CD4-positive, alpha-beta T cell (primary cell): ENCODE results near the gene MYBL2. TPM values are rescaled to one million over a fixed set of nuclear protein-coding genes. Genes with fewer than 3 reads are reported as not detected.
A peak's percentile ranks its signal among the peaks of the same experiment; 100 is the strongest.

Experiments
- ATAC-seq: fragments of 200-7000 bp; cut with Tn5 transposase; one replicate; pipeline ENCODE4 v1.10.0; 2022; ENCODE audit warnings: mild to moderate bottlenecking; ENCODE audit not compliant: poor library complexity
- CTCF ChIA-PET: fragments of 350-600 bp; sonication (Branson Sonifier 250); formaldehyde crosslinking; loops from one replicate; lab custom pipeline; 2021; ENCODE audit warnings: antibody characterized with exemption, inconsistent platforms; lab: Charles Lee
- POLR2A ChIA-PET: fragments of 350-600 bp; sonication (Branson Sonifier 250); formaldehyde crosslinking; loops from one replicate; lab custom pipeline; 2021; ENCODE audit warnings: antibody characterized with exemption, inconsistent platforms; lab: Charles Lee
- DNase-seq, 14 experiments: peaks; one replicate each; pipeline ENCODE4 v3.0.0-alpha.2; 2013 to 2020; ENCODE audit warnings: mixed read lengths in 2 of 14
- H3K27ac ChIP-seq, 2 donors: one replicate each; pipeline versions ENCODE4 v1.5.1 to v1.7.0; 2013; ENCODE audit warnings: low read length in 2 of 2, low read depth in 1 of 2, mild to moderate bottlenecking in 1 of 2
- H3K27me3 ChIP-seq, 2 experiments: 1 replicate in 1 of 2; 2 replicates in 1 of 2; pipeline versions ENCODE4 v1.6.1 to v1.7.0; 2013; ENCODE audit warnings: low read length in 2 of 2, control low read depth in 1 of 2, mild to moderate bottlenecking in 1 of 2, moderate library complexity in 1 of 2; ENCODE audit not compliant: insufficient read depth in 2 of 2, control insufficient read depth in 1 of 2
- H3K36me3 ChIP-seq: one replicate; pipeline ENCODE4 v1.6.1; 2013; ENCODE audit warnings: low read length, control low read depth; ENCODE audit not compliant: insufficient read depth
- H3K4me1 ChIP-seq: one replicate; pipeline ENCODE4 v1.6.1; 2013; ENCODE audit warnings: low read length, control low read depth; ENCODE audit not compliant: insufficient read depth
- H3K4me3 ChIP-seq: one replicate; pipeline ENCODE4 v1.5.1; 2013; ENCODE audit warnings: mild to moderate bottlenecking, low read length, moderate library complexity
- H3K9me3 ChIP-seq, 2 experiments: 1 replicate in 1 of 2; 2 replicates in 1 of 2; pipeline versions ENCODE4 v1.6.1 to v1.7.0; 2013; ENCODE audit warnings: low read length in 2 of 2, mild to moderate bottlenecking in 2 of 2, control low read depth in 1 of 2, moderate library complexity in 1 of 2; ENCODE audit not compliant: control insufficient read depth in 1 of 2, insufficient read depth in 1 of 2
- H3K27ac Mint-ChIP-seq: one replicate; pipeline ENCODE4 v1.8.0; 2020; ENCODE audit warnings: mixed read lengths
- H3K27me3 Mint-ChIP-seq: one replicate; pipeline ENCODE4 v1.8.0; 2021; ENCODE audit warnings: mixed read lengths
- H3K36me3 Mint-ChIP-seq: one replicate; pipeline ENCODE4 v1.8.0; 2021; ENCODE audit warnings: low read depth, mixed read lengths
- H3K4me1 Mint-ChIP-seq: one replicate; pipeline ENCODE4 v1.8.0; 2021; ENCODE audit warnings: low read depth, mixed read lengths
- H3K4me3 Mint-ChIP-seq: one replicate; pipeline ENCODE4 v1.8.0; 2020; ENCODE audit warnings: mild to moderate bottlenecking, mixed read lengths
- H3K9me3 Mint-ChIP-seq: one replicate; pipeline ENCODE4 v1.8.0; 2020; ENCODE audit warnings: mixed read lengths
- CTCF ChIP-seq: fragments of 200-600 bp; IDR thresholded peaks from one replicate; pipeline ENCODE4 v1.8.0; 2022; ENCODE audit warnings: antibody characterized with exemption, mild to moderate bottlenecking
- intact Hi-C, 2 experiments: fragments of 100-400 bp; cut with DNase I in 1 of 2; cut with micrococcal nuclease in 1 of 2; formaldehyde crosslinking; loops; one replicate each; pipeline versions ENCODE4 v1.15.1 to v1.9.0; 2023 to 2025; cut with DNase I, micrococcal nuclease
- total RNA-seq, 174 experiments: library from RNA in 2 of 174; stranded (reverse) in 2 of 174; gene quantifications; one replicate each; pipeline ENCODE4 v1.2.3 and lab custom pipeline; 2021 to 2026

MYBL2 gene
- total RNA-seq, 2 experiments from 2014 or later, result 0.56 to 0.69 TPM

GRCh38 chr20:43695571-43695970 is 28.7 kb downstream of the MYBL2 start:
- ChIA-PET POLR2A (no interaction called here), CTCF (no interaction called here)
- no peaks in the 10 kb centered on the region for H3K9me3 Mint-ChIP-seq
- peaks cover 6% of the 10 kb centered on the region for H3K4me1 Mint-ChIP-seq
- H3K27me3 Mint-ChIP-seq, result no peaks in the 10 kb centered on the region
- ATAC-seq (no peak), DNase-seq (no peak)
- TF ChIP-seq CTCF, result no peak
- Histone ChIP-seq H3K36me3 (no peaks in the 10 kb centered on the region), H3K27ac (no peak overlapping the region), H3K4me1 (peaks cover 7% of the 10 kb centered on the region), H3K4me3 (no peak overlapping the region), H3K27me3 (no peaks in the 10 kb centered on the region), H3K9me3 (no peaks in the 10 kb centered on the region)
- intact Hi-C loops, result no loop called here
- H3K4me3 Mint-ChIP-seq, result no peak overlapping the region
- no peaks in the 10 kb centered on the region for H3K36me3 Mint-ChIP-seq
- no peak overlapping the region for H3K27ac Mint-ChIP-seq

- no peaks in the 10 kb centered on the region for H3K27me3 Mint-ChIP-seq
- Histone ChIP-seq H3K4me1 (peaks cover 9% of the 10 kb centered on the region), H3K9me3 (no peaks in the 10 kb centered on the region), H3K36me3 (no peaks in the 10 kb centered on the region), H3K27ac (no peak overlapping the region), H3K4me3 (no peak overlapping the region), H3K27me3 (no peaks in the 10 kb centered on the region)
- intact Hi-C loops, result no loop called here
- ChIA-PET POLR2A (no interaction called here), CTCF (no interaction called here)
- no peak overlapping the region for H3K4me3 Mint-ChIP-seq
- peaks cover 6% of the 10 kb centered on the region for H3K4me1 Mint-ChIP-seq
- DNase-seq, result peak in 1 of 14 experiments; percentile 13
- ATAC-seq, result no peak
- H3K9me3 Mint-ChIP-seq, result no peaks in the 10 kb centered on the region
- no peaks in the 10 kb centered on the region for H3K36me3 Mint-ChIP-seq
- H3K27ac Mint-ChIP-seq, result no peak overlapping the region
- no peak for TF ChIP-seq CTCF
These were observed 33.1 kb downstream of the MYBL2 start for GRCh38 chr20:43699941-43700565.

- no peak overlapping the region for H3K4me3 Mint-ChIP-seq
- intact Hi-C loops, result no loop called here
- no peaks in the 10 kb centered on the region for H3K27me3 ChIP-seq
- POLR2A ChIA-PET, result no interaction called here
- H3K4me3 ChIP-seq, result no peak overlapping the region
- CTCF ChIA-PET, result no interaction called here
- H3K36me3 ChIP-seq, result no peaks in the 10 kb centered on the region
- DNase-seq (no peak), ATAC-seq (no peak)
- H3K27ac ChIP-seq, result no peak overlapping the region
- no peaks in the 10 kb centered on the region for H3K9me3 ChIP-seq
- H3K4me1 ChIP-seq, result peaks cover 9% of the 10 kb centered on the region
- H3K4me1 Mint-ChIP-seq, result peaks cover 6% of the 10 kb centered on the region
- H3K9me3 Mint-ChIP-seq, result no peaks in the 10 kb centered on the region
- no peak overlapping the region for H3K27ac Mint-ChIP-seq
- H3K36me3 Mint-ChIP-seq, result no peaks in the 10 kb centered on the region
- TF ChIP-seq CTCF, result no peak
- no peaks in the 10 kb centered on the region for H3K27me3 Mint-ChIP-seq
These were observed 33.7 kb downstream of the MYBL2 start for GRCh38 chr20:43700627-43701026.
